ENCODE data around the gene CAMK1D.

CAMK1D gene

DNA sequence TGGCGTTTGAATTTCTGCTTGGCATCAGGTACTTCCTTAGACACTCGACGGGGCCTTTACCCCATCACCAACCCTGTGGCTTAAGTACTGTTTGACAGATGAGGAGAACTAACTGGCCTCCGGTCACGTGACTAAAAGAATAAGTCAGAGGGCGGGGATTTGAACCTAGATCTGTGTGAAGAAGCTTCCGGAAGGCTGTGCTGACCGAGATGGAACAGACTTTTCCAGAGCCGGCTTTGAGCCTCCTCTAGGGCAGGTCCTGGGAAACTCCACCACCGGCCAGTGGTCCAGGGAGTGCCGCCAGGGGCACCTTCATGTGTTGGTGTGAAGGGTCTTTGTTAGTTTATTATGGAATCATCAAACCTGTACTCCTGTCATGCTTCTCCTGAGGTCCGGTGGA, 26.9 kb downstream of the CAMK1D start:
- no peak for DNase-seq

DNA sequence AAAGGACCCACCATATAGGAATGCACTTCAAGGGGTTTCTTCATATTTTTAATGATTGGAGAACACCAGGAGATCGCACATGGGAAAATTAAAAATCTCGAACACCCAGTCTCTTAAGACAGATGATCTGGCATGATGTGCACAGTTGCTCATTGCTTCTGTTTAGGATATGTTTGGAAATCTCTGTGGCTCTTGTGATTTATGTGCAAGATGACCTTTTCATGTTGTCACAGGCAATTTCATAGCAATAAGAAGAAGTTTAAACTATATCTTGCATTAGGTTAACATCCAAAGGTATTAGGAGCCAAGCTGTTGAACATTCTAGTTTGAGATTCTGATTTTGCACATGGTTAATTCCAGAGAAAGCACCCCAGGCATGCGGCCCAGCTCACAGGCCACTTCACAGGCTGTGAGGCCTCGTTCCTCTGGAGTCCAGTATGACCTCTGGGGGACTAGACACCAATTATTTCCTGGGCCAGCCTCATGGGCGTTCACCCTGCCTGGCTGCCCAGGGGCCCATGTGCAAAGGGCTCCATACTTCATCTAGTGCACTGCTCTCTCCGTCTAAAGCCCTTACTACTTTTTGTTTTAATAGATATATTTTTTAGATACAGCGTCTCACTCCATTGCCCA, 28.4 kb downstream of the CAMK1D start:
- DNase-seq, result no peak

GRCh38 chr10:12380999-12381398, 31.7 kb downstream of the CAMK1D start:
- no peak for DNase-seq

GRCh38 chr10:12381536-12382156, 32.3 kb downstream of the CAMK1D start:
- no peak for DNase-seq

- DNase-seq, result no peak
Measured at GRCh38 chr10:12382157-12382548, 32.8 kb downstream of the CAMK1D start.

- DNase-seq, result no peak
Measured at GRCh38 chr10:12382956-12383531, 33.7 kb downstream of the CAMK1D start.

GRCh38 chr10:12384906-12385305, 35.6 kb downstream of the CAMK1D start:
- DNase-seq, result no peak

DNA sequence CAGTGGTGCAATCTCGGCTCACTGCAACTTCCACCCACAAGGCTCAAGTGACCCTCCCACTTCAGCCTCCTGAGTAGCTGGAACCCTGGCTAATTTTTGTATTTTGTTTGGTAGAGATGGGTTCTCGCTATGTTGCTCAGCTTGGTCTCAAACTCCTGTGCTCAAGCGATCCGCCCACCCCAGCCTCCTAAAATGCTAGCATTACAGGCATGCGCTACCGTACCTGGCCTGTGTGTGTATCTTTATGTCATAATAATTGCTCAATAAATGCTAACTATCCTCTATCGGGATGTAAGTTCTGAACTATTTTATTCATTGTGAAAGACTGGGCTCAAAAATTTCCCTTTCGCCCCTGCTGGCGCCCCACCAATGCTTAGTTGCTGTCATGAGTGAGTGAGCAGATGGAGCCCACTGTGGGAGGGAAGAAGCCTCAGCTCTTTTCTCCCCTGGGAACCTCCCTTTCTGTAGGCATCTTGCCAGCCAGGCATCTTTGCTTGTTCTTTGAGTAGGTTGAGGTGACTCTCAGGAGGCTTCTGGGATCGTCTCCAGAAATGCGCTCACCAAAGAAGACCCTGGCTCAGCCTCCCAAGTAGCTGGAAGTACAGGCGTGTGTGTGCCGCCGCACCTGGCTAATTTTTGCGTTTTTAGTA, 38.3 kb downstream of the CAMK1D start:
- DNase-seq, result no peak

GRCh38 chr10:12388671-12389070, 39.3 kb downstream of the CAMK1D start:
- no peak for DNase-seq

DNA sequence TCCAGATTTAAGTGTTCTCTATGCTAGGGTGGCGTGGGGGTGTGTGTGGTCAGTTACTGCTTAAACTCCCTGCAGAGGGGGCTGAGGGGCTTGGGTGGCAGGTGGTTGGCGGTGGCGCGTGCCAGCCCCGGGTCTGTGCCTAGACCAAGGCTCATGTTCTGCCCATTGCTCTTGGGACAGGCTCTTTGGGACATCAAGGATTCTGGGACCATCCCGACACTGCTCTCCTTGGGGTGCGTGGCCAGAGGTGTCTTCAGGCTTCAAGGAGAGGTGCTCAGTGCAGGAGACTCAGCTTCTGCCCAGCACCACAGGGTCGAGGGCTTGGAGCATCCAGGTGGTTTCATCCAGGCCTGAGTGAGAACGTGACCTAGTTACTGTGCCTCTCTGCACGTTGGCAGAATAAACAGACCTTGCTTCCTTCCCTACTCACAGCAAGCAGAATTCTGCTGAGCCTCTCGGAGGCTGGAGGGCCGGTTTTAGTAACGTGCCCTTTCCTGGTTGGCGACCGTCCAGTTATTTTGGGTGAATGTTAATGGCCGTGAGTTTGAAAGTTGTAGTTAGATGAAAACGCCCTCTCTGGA, 39.9 kb downstream of the CAMK1D start:
- no peak for DNase-seq

DNA sequence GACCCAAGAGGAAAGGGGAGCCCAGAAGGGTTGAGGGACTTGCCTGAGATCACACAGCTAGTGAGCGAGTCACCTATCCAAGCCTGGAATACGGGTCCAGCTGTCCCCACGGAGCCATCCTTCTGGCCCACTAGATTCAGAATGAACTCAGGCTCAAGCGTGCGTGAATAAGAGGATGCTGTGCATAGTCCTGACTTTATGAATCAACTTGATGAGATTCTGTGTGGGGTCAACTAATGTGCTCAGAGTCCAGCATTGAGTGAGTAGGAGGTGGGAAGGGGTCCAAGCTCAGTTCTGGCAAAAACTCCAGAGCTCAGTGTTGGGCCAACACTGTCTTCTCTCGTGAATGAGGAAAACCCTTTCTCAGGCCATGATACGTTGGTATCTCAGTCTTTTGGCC, 41.4 kb downstream of the CAMK1D start:
- DNase-seq, result no peak

- DNase-seq, result no peak
Measured at GRCh38 chr10:12391206-12391605, 41.9 kb downstream of the CAMK1D start.

- DNase-seq, result no peak
Measured at GRCh38 chr10:12393831-12394230, 44.5 kb downstream of the CAMK1D start.

DNA sequence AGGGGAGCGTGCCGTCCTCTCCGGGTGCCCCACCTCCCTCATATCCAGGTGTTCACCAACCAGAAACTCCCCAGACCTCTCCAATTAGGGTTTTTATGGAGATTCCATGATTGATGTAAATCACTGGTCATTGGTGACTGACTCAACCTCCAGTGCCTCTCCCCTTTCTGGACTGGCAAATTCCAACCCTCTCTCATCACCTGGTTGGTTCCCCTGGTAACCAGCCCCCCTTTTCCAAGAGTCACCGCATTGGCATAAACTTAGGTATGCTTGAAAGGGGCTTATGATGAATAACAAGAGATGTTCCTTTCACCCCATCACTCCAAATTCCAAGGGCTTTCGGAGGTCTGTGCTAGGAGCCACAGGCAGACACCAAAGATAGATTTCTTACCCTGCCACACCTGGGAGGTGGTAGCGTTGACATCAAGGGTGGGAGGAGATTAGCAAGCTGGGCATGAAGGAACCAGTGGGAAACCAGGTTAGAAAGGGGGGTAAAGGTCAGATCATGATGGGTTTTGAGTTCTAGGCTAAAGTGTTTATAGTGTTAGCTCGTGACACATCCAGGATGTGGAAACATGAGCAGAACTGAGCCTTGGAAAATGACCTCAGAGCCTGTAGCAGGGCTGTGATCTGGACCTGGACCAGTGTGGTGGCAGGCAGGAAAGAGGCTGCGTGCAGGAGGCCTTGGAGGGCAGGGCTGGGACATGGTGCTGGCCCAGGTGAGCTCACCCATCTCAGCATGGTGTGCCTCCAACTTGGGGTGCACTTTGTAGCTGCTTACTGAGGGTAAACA, 45.1 kb downstream of the CAMK1D start:
- no peak for DNase-seq

DNA sequence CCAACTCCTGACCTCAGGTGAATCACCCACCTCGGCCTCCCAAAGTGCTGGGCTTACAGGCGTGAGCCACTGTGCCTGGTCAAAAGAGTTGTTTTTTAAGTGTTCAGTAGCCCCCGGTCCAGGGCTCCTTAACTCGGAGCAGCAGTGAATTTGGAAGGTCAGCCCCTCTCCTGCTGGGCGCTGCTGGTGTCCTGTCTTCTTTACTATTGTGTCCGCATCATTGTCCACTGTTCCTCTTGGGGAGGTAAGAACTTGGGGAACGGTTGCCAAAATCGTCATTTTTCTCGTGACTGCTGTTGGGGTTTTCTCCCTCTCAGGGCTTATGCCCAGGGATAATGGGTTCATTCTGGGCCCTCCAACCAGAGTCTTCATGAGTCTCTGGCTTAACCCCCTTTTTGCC, 46.7 kb downstream of the CAMK1D start:
- DNase-seq, result no peak

DNA sequence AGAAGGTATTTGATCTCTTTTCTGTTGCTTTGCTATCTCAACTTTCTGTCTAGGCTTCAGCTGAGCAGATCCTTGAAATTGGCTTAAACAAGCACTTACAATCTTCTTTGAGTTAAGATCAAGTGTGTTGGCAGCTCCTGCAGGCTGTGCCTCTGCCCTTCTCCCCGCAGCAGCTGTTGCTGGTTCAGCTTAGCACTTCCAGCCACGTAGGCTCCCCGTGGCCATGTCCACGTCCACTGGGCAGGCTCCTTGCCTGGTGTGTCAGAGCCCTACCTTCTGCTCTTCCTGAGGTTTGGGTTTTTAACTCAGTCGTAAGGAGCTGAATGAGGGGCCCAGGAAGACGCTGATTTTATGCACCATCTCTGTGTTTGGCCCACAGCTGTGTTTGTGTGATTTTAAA, 47.2 kb downstream of the CAMK1D start:
- DNase-seq, result no peak

DNA sequence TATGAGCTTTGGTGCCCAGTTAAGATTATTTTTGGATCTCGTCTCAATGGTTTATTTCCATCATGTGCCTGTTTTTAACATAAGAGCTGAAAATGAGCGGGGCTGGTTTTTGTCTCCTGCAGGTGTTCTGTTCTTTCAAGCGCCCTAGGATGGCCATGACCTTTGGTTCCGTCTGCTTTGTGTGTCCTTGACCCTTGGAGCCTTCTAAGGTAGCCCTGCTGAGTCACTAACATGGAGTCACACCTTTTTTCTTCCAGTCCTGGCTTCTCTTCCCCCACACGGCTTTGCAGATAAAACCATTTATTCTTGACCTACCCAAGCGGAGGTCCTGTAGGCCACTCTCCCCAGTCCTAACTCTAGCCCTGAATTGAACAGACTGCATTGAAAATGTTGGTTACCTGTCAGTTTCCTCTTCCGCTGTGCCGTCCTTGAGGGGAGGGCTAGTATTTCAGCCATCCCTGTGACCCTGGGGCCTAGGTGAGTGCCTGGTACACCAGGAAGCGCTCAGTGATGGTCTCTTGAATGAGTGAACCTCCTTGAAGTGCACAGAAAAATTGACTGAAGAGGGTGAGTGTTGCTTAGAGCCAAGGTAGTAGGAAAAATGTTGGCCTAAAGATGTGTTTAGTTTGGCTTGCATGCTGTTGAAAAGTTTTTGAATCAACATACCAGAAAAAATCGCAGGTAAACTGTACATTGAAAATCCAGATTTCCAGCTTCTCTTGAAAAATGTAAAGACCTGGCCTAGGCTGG, 48.0 kb downstream of the CAMK1D start:
- DNase-seq, result no peak

DNA sequence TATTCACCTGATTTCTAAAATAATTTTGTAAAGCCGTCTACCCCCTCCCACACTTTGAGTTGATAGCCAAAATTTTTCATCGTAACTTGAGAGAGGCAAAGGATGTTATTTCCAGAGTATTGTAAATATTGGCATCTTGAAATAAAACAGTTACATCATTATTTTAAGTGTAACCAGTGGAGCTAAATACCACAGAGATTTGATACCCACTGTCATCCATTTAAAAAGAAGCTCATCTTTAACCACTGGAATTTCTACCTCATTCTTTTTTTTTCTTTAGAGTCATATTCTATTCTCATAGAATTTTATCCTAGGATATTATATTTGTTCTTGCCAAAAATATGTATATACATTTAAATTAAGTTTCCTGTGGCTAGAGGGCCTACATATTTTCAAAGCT, 48.6 kb downstream of the CAMK1D start:
- DNase-seq, result no peak

DNA sequence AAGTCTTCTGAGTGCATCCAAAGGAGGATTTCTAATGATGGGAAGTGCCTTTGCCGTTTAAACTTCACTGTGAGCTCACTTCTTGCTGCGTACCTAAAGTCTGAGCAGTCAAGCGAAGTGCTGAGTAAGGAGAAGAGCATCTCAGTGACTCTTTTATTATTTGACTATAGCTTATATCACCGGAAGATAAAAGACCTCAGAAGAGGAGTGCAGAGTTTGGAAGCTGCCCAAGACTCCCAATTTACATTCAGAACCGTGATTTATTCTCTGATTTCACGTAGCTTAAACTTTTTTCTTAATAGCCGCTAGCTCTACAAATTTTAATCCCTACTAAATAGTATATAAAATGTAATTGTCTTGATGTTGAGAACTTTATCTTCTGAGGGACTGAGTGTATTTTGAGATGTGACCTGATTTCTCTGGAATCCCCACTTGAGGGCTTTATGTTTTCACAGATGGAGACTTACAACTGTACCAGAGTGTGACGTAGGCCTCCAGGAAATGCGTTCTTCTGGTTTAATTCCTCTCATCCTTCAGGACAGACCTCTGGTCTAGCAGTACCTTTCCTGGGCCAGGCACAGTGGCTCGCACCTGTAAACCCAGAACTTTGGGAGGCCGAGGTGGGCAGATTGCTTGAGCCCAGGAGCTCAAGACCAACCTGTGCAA, 51.1 kb downstream of the CAMK1D start:
- DNase-seq, result no peak

GRCh38 chr10:12401466-12401865, 52.1 kb downstream of the CAMK1D start:
- DNase-seq, result no peak

DNA sequence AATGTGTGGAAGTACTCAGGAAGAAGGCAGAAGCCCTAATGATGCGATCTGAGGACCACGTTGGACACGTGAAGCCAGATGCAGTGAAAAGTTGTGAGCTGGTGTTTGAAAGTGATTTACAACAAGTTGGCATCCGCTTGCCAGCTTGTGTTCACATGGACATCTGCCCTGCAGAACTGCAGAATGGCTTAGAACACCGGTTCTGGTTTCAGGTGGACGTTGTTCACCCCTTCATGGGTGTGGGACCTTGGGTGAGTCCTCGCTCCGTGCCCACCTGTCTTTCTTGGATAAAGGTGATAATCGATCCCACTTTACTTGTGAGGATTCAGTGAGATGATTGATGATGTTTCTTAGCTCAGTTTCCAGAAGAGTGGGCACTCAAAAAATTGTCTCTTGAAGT, 53.8 kb downstream of the CAMK1D start:
- no peak for DNase-seq

Data from amniotic stem cell (primary cell).